ENCODE data around the gene CFAP45.

Gene CFAP45

DNA sequence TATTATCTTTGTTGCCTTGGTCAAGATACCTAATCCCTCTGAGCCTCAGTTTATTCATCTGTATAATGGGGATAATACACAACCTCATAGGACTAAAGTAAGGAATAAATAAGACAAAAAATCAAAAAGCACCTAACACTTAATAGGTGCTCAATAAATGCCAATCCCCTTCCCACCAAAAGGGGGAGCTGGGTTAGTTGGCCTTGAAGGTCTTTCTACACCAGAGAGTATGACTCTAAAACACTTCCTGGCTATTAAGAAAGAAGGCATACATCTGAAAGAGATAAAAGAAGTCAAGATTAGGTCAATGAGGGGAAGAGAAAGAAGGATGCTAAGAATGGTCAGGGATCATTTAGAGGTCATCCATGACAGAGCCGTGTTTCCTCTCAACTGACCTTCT is 48.6 kb downstream of the CFAP45 start:
- DNase-seq (ENCODE audit: low read depth): no peak

DNA sequence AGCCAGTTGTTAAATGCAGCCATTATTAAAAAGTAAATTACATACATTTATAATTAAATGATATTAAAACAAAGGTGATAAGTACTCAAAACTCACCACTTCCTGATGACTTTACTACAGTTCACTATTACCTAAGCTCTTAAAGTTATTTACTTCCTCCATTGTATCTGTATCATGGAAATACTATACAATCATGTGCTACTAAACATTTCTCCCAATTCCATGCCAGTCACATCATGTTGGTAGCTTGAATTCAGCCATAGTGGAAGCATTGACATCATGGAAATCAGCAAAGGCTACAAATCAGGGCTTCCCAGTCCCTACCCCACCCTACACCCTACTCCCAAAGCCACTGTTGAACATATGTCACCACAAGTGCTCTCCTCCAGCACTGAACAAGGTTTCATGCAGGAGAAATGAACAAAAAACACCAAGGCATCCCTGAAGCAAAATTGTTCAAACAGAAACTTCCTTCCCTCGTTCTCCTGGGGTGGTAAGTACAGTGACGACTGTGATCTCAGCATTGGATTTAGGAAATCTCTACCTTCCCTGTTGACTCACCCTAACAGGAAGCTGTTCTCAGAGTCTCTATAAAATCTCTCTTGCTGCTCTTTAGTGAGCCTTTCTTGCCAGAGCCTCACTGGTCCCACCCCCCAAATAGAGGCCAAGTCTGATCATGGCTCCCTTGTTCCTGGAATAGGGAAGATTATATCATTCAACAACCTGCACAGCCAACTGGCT is 50.2 kb downstream of the CFAP45 start:
- DNase-seq (ENCODE audit: low read depth): peak; percentile 69

GRCh38 chr1:159848326-159848725 is 51.6 kb downstream of the CFAP45 start:
- DNase-seq (ENCODE audit: low read depth): no peak

- DNase-seq (ENCODE audit: low read depth): no peak
Measured at GRCh38 chr1:159847231-159847630, 52.7 kb downstream of the CFAP45 start.

DNA sequence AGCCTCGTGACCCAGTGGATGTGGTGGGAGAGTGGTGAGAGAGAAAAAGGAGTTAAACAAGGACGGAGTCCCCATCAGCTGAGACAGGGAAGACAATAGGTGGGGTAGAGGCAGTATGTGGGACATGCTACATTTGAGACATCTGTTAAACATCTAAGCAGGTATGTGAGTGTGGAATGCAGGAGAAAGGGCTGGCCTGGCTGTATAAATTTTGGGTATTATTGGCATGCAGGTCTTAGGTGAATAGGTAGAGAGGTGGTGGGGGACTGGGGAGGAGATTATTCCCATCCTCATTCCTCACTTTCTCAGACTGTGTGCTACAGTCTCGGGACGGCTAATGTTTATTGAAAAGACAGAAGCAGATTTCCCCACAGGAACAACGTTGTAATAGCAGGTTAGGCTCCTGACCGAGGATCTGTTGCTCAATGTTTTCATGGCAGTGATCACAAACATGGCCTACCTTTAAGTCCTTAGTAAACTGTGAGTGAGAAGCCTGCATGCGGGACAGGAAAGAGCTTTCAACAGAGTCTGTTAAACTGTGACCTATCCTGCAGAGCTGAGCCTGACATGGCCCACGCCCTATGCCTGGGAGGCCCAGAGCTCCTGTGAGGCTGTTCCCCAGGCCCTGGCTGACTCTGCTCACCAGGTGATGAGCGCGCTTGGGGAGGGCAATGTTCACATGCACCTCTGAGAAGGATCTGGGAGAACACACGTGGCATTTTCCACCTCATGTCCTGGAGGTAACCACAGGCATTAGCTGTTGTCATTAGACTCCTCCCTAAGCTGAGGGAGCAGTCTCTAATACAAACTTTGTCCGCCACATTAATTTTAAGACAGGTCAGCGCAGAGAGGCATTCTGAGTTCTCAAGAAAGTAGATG is 54.0 kb downstream of the CFAP45 start:
- no peak for DNase-seq (ENCODE audit: low read depth)

- DNase-seq (ENCODE audit: low read depth): no peak
Measured at GRCh38 chr1:159843459-159843858, 56.5 kb downstream of the CFAP45 start.

GRCh38 chr1:159841749-159842148 is 58.2 kb downstream of the CFAP45 start:
- DNase-seq (ENCODE audit: low read depth): no peak

GRCh38 chr1:159839116-159839849 is 60.7 kb downstream of the CFAP45 start:
- DNase-seq (ENCODE audit: low read depth): no peak

GRCh38 chr1:159838715-159839114 is 61.2 kb downstream of the CFAP45 start:
- DNase-seq (ENCODE audit: low read depth): no peak

- no peak for DNase-seq (ENCODE audit: low read depth)
Measured at GRCh38 chr1:159835862-159836525, 64.0 kb downstream of the CFAP45 start.

- peak; percentile 72 for DNase-seq (ENCODE audit: low read depth)
Measured at GRCh38 chr1:159835356-159835755, 64.6 kb downstream of the CFAP45 start.

- peak; percentile 61 for DNase-seq (ENCODE audit: low read depth)
Measured at GRCh38 chr1:159832309-159832708, 67.7 kb downstream of the CFAP45 start.

- DNase-seq (ENCODE audit: low read depth): no peak
Measured at GRCh38 chr1:159831412-159832141, 68.4 kb downstream of the CFAP45 start.

DNA sequence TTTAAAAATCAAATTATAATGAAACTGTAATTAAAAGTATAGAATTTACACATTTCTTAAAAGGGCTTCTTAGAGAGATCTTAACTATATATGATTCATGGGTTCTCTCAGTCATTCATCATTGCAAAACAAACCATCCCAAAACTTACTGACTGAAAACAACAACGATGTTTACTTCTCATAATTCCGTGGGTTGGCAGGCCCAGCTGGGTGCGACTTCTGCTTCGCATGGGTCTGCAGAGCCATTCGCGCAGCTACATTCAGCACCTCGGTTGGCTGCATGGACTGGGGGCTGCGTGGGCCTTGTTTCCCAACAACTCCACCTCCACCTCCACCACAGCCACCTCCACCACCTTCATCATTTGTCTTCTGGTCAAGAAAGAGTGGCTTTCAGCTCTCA is 69.2 kb downstream of the CFAP45 start:
- no peak for DNase-seq (ENCODE audit: low read depth)

- DNase-seq (ENCODE audit: low read depth): peak; percentile 87
Measured at GRCh38 chr1:159829822-159830465, 70.0 kb downstream of the CFAP45 start.

DNA sequence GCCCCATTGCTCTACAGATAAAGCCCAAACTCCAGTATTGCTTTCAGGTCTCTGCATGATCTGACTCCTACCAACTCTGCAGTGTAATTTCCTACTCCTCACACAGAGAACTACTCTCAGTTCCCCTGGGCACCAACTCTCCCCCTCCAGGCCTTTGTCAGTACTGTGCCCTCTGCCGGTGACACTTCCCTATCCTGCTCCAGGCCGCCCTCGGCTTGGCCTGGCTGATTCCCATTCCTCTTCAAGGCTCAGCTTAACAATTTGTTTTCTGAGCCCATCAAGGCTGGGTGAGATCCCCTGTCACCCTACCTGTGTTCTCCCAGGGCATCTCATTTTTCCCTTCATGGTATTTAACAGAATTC is 70.7 kb downstream of the CFAP45 start:
- DNase-seq (ENCODE audit: low read depth): peak; percentile 23

DNA sequence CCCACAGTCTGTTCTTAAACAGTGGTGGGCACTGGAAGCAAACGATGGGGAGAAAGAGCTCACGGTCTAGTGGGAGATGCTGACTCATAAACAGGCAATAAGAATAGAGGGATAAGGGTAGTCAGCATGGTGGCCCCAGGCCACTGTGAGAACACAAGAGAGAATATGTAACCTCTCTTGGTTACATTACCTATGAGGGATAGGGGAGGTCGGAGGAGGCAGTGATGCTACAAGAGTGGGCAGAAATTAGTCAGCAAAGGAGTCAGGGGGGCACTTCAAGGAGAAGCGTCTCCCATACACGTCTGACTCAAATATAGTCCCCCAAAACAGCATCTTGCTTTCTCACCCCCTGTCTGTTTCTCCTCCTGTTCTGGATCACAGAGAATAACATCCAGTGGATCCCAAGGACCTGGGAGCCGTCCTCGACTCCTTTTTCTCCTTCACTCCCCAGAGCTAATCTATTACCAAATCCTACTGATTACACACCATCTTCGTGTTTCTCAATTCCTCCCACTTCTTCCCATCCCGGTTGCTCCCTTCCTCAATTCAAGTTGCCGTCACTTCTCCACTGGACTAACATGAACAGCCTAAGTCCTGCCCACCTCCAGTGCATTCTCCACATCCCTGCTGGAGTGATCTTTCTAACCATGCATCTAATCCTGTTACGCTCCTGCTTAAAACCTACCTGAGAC is 71.2 kb downstream of the CFAP45 start:
- no peak for DNase-seq (ENCODE audit: low read depth)

DNA sequence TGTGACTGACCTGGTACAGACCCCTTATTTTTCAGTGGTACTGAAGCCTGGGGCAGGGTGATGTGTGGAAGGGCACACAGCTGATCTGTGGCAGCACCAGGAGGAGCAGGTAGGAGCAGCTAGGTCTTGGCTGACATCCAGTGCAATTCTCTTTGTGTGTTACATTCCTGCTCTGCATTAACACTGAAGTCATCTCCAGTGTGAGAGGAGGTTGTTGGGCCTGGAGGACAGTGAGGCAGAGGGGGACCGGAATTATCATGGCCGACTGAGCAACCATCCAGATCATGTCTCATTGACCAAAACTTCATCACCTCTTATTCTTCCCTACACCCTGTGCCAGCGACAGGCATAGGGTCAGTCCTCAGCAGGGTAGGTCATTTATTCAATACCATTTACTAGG is 71.8 kb downstream of the CFAP45 start:
- DNase-seq (ENCODE audit: low read depth): no peak

GRCh38 chr1:159827549-159827948 is 72.4 kb downstream of the CFAP45 start:
- DNase-seq (ENCODE audit: low read depth): no peak

- DNase-seq (ENCODE audit: low read depth): no peak
Measured at GRCh38 chr1:159827102-159827490, 72.9 kb downstream of the CFAP45 start.

All from EH (cell line).